Panc1 (cell line): ENCODE data around the gene NSL1. TPM values are rescaled to one million over a fixed set of nuclear protein-coding genes. Genes with fewer than 3 reads are reported as not detected.

Experiments
- ATAC-seq: fragments of 200-7000 bp; cut with Tn5 transposase; 2 replicates; pipeline ENCODE4 v1.9.1; 2020; ENCODE audit warnings: mild to moderate bottlenecking, moderate library complexity
- BruUV-seq: library from RNA; stranded (reverse); fragments of 400-500 nt; replicated peaks from 2 replicates; lab custom pipeline; 2021; lab: Mats Ljungman, UMichigan
- CTCF ChIA-PET: fragments of 300-600 bp; sonication (Branson Sonifier 250); formaldehyde crosslinking; loops from one replicate; lab custom pipeline; 2022; ENCODE audit warnings: antibody characterized with exemption; lab: Charles Lee
- POLR2A ChIA-PET: fragments of 300-600 bp; sonication (Branson Sonifier 250); formaldehyde crosslinking; loops from one replicate; lab custom pipeline; 2022; ENCODE audit warnings: antibody characterized with exemption; lab: Charles Lee
- DNase-seq: peaks from one replicate; pipeline ENCODE4 v3.0.0-alpha.2; 2010; ENCODE audit warnings: low read depth, low spot score
- H3K27ac ChIP-seq: 2 replicates; pipeline ENCODE4 v1.5.1; 2011; ENCODE audit warnings: mild to moderate bottlenecking, low read length, inconsistent platforms
- H3K27me3 ChIP-seq: fragments of 200-500 bp; sonication (Bioruptor generic); 2 replicates; pipeline ENCODE4 v1.6.0; 2014; ENCODE audit warnings: low read length, inconsistent platforms; ENCODE audit not compliant: control insufficient read depth, insufficient read depth
- H3K36me3 ChIP-seq: fragments of 200-500 bp; sonication (Bioruptor generic); 2 replicates; pipeline ENCODE4 v1.5.1; 2014; ENCODE audit warnings: inconsistent platforms, mild to moderate bottlenecking, low read length, moderate library complexity; ENCODE audit not compliant: control insufficient read depth, insufficient read depth
- H3K4me1 ChIP-seq: 2 replicates; pipeline ENCODE4 v1.5.1; 2011; ENCODE audit warnings: inconsistent platforms, mild to moderate bottlenecking, low read length, moderate library complexity; ENCODE audit not compliant: control insufficient read depth, insufficient read depth
- H3K4me3 ChIP-seq, 2 experiments: 2 replicates each; pipeline ENCODE4 v1.5.1; 2011 to 2012; ENCODE audit warnings: low read depth in 2 of 2, low read length in 2 of 2, mild to moderate bottlenecking in 2 of 2, inconsistent platforms in 1 of 2, moderate library complexity in 1 of 2
- H3K9me3 ChIP-seq: fragments of 200-500 bp; sonication (Bioruptor generic); 2 replicates; pipeline ENCODE4 v1.5.1; 2014; ENCODE audit warnings: low read depth, mild to moderate bottlenecking, inconsistent platforms, low read length, moderate library complexity; ENCODE audit not compliant: control insufficient read depth, insufficient read depth
- POLR2AphosphoS5 ChIP-seq: IDR thresholded peaks from 2 replicates; pipeline ENCODE4 v1.6.1; 2012; ENCODE audit warnings: mild to moderate bottlenecking, low read depth, low read length, moderate library complexity
- SIN3A ChIP-seq: IDR thresholded peaks from 2 replicates; pipeline ENCODE4 v1.6.1; 2012; ENCODE audit warnings: low read depth, mild to moderate bottlenecking, low read length, moderate library complexity, borderline replicate concordance; ENCODE audit not compliant: insufficient read depth
- TCF7L2 ChIP-seq: IDR thresholded peaks from 2 replicates; pipeline ENCODE4 v1.6.1; 2011; ENCODE audit warnings: mild to moderate bottlenecking, low read depth, low read length, inconsistent platforms
- in situ Hi-C: cut with HindIII; loops from 2 replicates; pipeline ENCODE4 v1.10.0; 2016; ENCODE audit warnings: low sequenced_read_pairs, low pct_unique_long_range_greater_than_20kb
- intact Hi-C: fragments of 100-400 bp; cut with micrococcal nuclease; formaldehyde crosslinking; loops from one replicate; pipeline ENCODE4 v1.10.0; 2022; ENCODE audit not compliant: unreplicated experiment
- total RNA-seq: library from RNA; stranded (reverse); gene quantifications from one replicate; pipeline ENCODE4 v1.2.1, GENCODE V29; 2021; ENCODE audit not compliant: unreplicated experiment
- TF ChIP-seq, protein P1 (sequence below), 2 experiments: IDR thresholded peaks; 2 replicates each; pipeline ENCODE4 v1.6.1; 2011 to 2012; ENCODE audit warnings: low read depth in 2 of 2, control low read depth in 1 of 2, low read length in 1 of 2, mild to moderate bottlenecking in 1 of 2, moderate library complexity in 1 of 2; ENCODE audit not compliant: insufficient read depth in 1 of 2
- TF ChIP-seq, protein P2 (sequence below): fragments of 450-650 bp; IDR thresholded peaks from 2 replicates; pipeline ENCODE4 v1.5.1; 2017; ENCODE audit warnings: mild to moderate bottlenecking

NSL1 gene
- total RNA-seq, 1 experiment from 2014 or later: 21.8 TPM

DNA sequence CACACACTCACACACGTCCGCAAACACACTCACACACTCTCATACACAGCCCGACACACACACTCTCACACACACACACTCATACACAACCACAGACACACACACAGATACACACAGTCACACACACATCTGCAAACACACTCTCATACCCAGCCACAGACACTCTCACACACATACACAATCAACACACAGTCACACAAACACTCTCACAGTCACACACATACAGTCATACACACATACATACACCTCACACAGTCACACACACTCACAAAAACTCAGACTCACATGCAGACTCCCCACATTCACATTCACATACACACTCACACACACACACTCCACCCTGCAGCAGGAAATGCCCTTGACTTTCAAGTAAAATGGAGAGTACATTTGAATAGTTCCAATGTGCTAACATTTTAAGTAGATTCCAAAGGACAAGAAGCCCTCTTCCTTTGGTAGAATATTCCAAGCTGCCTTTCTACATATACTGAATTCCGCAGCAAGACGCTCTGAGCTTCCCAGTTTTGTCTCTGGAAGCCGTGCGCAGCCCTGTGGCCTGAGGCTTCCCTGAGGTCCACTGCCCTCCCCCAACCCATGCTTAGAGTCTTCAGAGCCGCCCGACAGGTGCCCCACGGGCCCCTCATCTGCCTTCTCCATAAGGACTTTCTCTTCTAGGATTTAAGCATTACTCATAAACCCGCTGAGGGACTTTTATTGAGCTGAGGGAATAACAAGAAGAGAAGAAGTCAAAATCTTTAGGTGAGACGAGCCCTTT is 101.6 kb downstream of the NSL1 start:
- in situ Hi-C loops: no loop called here
- CTCF ChIA-PET: interaction anchor here (0.6 kb wide), 1 partner anchor 212 kb away, joined by 6 read pairs; no protein-coding TSS in a partner anchor
- H3K4me3 ChIP-seq: no peak overlapping the region
- intact Hi-C loops: no loop called here
- ATAC-seq (no peak), DNase-seq (no peak)
- TF ChIP-seq SIN3A (no peak), TCF7L2 (no peak), POLR2AphosphoS5 (no peak)
- TF ChIP-seq, protein P1, sequence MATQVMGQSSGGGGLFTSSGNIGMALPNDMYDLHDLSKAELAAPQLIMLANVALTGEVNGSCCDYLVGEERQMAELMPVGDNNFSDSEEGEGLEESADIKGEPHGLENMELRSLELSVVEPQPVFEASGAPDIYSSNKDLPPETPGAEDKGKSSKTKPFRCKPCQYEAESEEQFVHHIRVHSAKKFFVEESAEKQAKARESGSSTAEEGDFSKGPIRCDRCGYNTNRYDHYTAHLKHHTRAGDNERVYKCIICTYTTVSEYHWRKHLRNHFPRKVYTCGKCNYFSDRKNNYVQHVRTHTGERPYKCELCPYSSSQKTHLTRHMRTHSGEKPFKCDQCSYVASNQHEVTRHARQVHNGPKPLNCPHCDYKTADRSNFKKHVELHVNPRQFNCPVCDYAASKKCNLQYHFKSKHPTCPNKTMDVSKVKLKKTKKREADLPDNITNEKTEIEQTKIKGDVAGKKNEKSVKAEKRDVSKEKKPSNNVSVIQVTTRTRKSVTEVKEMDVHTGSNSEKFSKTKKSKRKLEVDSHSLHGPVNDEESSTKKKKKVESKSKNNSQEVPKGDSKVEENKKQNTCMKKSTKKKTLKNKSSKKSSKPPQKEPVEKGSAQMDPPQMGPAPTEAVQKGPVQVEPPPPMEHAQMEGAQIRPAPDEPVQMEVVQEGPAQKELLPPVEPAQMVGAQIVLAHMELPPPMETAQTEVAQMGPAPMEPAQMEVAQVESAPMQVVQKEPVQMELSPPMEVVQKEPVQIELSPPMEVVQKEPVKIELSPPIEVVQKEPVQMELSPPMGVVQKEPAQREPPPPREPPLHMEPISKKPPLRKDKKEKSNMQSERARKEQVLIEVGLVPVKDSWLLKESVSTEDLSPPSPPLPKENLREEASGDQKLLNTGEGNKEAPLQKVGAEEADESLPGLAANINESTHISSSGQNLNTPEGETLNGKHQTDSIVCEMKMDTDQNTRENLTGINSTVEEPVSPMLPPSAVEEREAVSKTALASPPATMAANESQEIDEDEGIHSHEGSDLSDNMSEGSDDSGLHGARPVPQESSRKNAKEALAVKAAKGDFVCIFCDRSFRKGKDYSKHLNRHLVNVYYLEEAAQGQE (IDR thresholded peaks at IDR 0.05; ENCODE audit: insufficient read depth in 1 of 2, low read depth in 2 of 2, low read length in 1 of 2): no peak
- TF ChIP-seq, protein P2, sequence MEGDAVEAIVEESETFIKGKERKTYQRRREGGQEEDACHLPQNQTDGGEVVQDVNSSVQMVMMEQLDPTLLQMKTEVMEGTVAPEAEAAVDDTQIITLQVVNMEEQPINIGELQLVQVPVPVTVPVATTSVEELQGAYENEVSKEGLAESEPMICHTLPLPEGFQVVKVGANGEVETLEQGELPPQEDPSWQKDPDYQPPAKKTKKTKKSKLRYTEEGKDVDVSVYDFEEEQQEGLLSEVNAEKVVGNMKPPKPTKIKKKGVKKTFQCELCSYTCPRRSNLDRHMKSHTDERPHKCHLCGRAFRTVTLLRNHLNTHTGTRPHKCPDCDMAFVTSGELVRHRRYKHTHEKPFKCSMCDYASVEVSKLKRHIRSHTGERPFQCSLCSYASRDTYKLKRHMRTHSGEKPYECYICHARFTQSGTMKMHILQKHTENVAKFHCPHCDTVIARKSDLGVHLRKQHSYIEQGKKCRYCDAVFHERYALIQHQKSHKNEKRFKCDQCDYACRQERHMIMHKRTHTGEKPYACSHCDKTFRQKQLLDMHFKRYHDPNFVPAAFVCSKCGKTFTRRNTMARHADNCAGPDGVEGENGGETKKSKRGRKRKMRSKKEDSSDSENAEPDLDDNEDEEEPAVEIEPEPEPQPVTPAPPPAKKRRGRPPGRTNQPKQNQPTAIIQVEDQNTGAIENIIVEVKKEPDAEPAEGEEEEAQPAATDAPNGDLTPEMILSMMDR: no peak
- no peaks in the 10 kb centered on the region for H3K4me1 ChIP-seq
- H3K27me3 ChIP-seq: no peaks in the 10 kb centered on the region
- H3K27ac ChIP-seq: no peak overlapping the region
- POLR2A ChIA-PET: no interaction called here
- no peaks in the 10 kb centered on the region for H3K36me3 ChIP-seq
- BruUV-seq: no TSS peak
- no peaks in the 10 kb centered on the region for H3K9me3 ChIP-seq

DNA sequence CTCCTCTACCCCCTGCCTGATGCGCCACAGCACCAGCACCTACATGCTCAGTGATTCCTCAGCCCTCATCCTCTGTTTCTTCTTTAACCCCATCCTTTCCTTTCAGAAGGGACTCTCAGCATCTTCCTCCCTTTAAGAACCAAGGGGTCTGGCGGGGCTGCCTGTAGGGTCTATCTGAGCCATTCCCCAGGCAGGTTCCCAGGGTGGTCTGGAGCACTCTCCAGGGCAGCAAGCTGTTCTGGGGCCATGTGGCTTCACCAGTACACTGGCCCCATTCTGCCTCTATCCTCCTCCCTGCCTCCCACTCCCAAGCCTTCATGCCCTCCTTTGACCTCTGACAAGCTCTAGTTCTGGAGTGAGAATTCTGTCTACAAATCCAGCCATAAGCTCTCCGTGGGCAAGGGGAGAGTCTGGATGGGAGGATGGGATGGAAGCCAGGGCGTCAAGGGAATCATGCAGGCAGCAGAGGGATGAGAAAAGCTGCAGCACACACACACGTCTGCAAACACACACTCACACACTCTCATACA is 102.3 kb downstream of the NSL1 start:
- ChIA-PET POLR2A (no interaction called here), CTCF (no interaction called here)
- intact Hi-C loops (no loop called here), in situ Hi-C loops (no loop called here)
- H3K4me3 ChIP-seq: no peak overlapping the region
- no peaks in the 10 kb centered on the region for H3K36me3 ChIP-seq
- no peak for ATAC-seq
- no peak for TF ChIP-seq SIN3A
- no peak for TF ChIP-seq TCF7L2
- TF ChIP-seq, protein P2: no peak
- TF ChIP-seq, protein P1 (IDR thresholded peaks at IDR 0.05; ENCODE audit: insufficient read depth in 1 of 2, low read depth in 2 of 2, low read length in 1 of 2): no peak
- no peak for TF ChIP-seq POLR2AphosphoS5
- H3K9me3 ChIP-seq: no peaks in the 10 kb centered on the region
- no peak overlapping the region for H3K27ac ChIP-seq
- H3K27me3 ChIP-seq: no peaks in the 10 kb centered on the region
- BruUV-seq: no TSS peak
- DNase-seq: no peak
- H3K4me1 ChIP-seq: no peaks in the 10 kb centered on the region
